ENCODE measurements around the gene SPATA12. TPM values are rescaled to one million over a fixed set of nuclear protein-coding genes. Genes with fewer than 3 reads are reported as not detected.

SPATA12 gene
- total RNA-seq, 1 donor from 2014 or later = 0.07 TPM

- DNase-seq (ENCODE audit: low read depth, low spot score) = no peak
Observed at GRCh38 chr3:57052662-57053061, 7.8 kb upstream of the SPATA12 start.

- no peak for DNase-seq (ENCODE audit: low read depth, low spot score)
Observed at GRCh38 chr3:57053122-57053521, 7.3 kb upstream of the SPATA12 start.

- no peak for DNase-seq (ENCODE audit: low read depth, low spot score)
Observed at GRCh38 chr3:57057351-57057750, 3.1 kb upstream of the SPATA12 start.

- DNase-seq (ENCODE audit: low read depth, low spot score) = no peak
Observed at GRCh38 chr3:57059411-57059810, 1.1 kb upstream of the SPATA12 start.

- no peak for DNase-seq (ENCODE audit: low read depth, low spot score)
Observed at GRCh38 chr3:57061556-57061955, 1.1 kb downstream of the SPATA12 start.

- DNase-seq (ENCODE audit: low read depth, low spot score) = no peak
Observed at GRCh38 chr3:57062101-57062631, 1.7 kb downstream of the SPATA12 start.

- DNase-seq (ENCODE audit: low read depth, low spot score) = no peak
Observed at GRCh38 chr3:57063032-57063431, 2.6 kb downstream of the SPATA12 start.

- no peak for DNase-seq (ENCODE audit: low read depth, low spot score)
Observed at GRCh38 chr3:57064001-57064400, 3.5 kb downstream of the SPATA12 start.

GRCh38 chr3:57064572-57064971 is 4.1 kb downstream of the SPATA12 start:
- no peak for DNase-seq (ENCODE audit: low read depth, low spot score)

- DNase-seq (ENCODE audit: low read depth, low spot score) = no peak
Observed at GRCh38 chr3:57065588-57065987, 5.1 kb downstream of the SPATA12 start.

- DNase-seq (ENCODE audit: low read depth, low spot score) = no peak
Observed at GRCh38 chr3:57066471-57066870, 6.0 kb downstream of the SPATA12 start.

- DNase-seq (ENCODE audit: low read depth, low spot score) = no peak
Observed at GRCh38 chr3:57068437-57069089, 8.1 kb downstream of the SPATA12 start.

GRCh38 chr3:57069503-57069902 is 9.0 kb downstream of the SPATA12 start:
- DNase-seq (ENCODE audit: low read depth, low spot score) = no peak

GRCh38 chr3:57073628-57074027 is 13.2 kb downstream of the SPATA12 start:
- DNase-seq (ENCODE audit: low read depth, low spot score) = no peak

- no peak for DNase-seq (ENCODE audit: low read depth, low spot score)
Observed at GRCh38 chr3:57074135-57074534, 13.7 kb downstream of the SPATA12 start.

GRCh38 chr3:57076422-57076951 is 16.0 kb downstream of the SPATA12 start:
- no peak for DNase-seq (ENCODE audit: low read depth, low spot score)

GRCh38 chr3:57077630-57078343 is 17.3 kb downstream of the SPATA12 start:
- no peak for DNase-seq (ENCODE audit: low read depth, low spot score)

- no peak for DNase-seq (ENCODE audit: low read depth, low spot score)
Observed at GRCh38 chr3:57078344-57078634, 17.8 kb downstream of the SPATA12 start.

GRCh38 chr3:57078635-57079473 is 18.4 kb downstream of the SPATA12 start:
- no peak for DNase-seq (ENCODE audit: low read depth, low spot score)

GRCh38 chr3:57079474-57079831 is 19.0 kb downstream of the SPATA12 start:
- no peak for DNase-seq (ENCODE audit: low read depth, low spot score)

- DNase-seq (ENCODE audit: low read depth, low spot score) = no peak
Observed at GRCh38 chr3:57080171-57080570, 19.7 kb downstream of the SPATA12 start.

- no peak for DNase-seq (ENCODE audit: low read depth, low spot score)
Observed at GRCh38 chr3:57081173-57081572, 20.7 kb downstream of the SPATA12 start.
